HG02852 (cell line): Measurements from ENCODE around the gene SUPT5H.

ENCODE experiments used
- ATAC-seq: cut with Tn5 transposase; IDR thresholded peaks from one replicate; pipeline ENCODE4 v1.9.1; 2021; ENCODE audit warnings: mild to moderate bottlenecking, moderate library complexity; ENCODE audit not compliant: unreplicated experiment

SUPT5H gene

DNA sequence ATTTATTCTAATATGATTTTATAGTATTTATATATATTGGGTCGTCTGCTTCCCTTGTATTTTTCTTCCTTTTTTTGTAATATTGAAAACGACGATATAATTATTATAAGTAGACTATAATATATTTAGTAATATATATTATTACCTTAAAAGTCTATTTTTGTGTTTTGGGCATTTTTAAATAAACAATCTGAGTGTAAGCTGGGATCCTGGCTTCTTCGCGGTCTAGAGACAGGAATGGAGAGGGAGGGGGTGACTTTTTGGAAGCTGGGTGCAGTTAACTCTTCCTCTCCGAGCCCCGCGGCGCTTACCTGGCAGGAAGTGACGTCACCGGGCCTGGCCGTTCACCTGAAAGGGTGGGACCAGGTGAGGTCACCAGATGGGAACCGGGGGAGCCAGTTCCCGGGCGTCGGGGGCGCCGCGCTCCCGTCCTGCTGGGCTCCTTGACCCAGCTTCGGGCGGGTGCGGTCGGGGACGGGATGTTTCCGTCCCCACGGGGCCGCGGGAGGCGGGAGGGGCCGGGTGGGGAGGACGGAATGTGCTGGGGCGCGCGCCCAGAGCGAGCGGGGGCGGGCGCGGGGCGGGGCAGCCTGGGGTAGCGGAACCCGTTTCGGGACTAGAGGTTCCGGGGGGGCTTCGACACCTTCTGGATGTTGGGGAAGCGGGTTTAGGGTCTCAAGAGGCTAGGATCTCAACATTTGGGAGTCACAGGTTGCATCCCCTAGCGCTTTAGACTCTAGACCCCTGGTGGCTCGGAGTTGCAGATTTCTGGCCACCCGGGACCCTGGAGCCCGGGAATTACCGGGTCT, 36.0 kb upstream of the SUPT5H start:
- no peak for ATAC-seq

DNA sequence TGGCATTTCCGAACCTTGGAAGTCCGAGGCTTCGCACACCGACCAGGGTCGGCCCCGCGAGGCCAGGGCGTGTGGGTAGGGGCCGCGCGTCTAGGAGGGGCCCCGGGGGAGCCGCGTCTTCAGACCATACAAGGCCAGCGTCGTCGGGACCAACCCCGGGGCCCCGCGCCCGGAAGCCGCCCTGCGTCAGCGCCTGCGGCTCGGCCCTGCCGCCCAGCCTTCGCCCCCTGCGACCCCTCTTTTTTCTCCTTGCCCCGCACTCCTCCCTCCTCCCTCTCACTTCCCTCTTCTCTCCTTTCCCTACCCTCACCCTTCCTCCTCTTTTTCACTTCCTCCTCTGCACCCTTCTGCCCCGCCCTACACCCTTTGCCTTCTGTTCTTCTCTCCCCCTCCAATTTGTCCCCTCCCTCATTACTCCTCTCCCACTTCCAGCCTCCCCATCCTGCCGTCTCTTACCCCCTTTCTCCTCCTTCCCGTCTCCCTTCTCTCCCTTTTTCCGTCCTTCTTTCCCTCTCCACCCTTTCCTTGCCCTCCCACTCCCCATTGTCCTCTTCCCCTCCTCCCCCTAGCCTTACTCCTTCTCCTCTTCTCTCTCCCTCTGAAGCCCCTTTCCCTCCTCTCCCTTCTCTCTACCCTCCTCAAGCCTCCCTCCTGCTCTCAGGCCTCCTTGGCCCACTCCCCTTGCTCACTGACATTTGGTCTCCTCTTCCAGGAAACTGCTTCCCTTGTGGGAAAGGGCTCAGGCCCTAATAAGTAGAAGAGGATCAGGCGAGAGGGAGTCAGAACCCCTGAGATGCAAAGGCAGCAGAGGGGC, 35.2 kb upstream of the SUPT5H start:
- ATAC-seq = no peak

DNA sequence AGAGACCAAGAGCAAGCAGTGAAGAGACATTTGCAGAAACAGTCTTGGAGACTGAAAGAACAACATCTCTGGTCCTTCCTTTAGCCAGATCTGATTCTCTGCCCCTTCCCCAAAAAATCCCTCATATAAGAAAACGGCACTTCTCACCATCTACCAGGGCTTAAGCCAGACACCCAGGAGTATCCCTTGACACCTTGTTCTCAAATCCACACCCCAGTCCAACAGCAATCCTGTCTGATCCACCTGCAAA, 34.6 kb upstream of the SUPT5H start:
- no peak for ATAC-seq

DNA sequence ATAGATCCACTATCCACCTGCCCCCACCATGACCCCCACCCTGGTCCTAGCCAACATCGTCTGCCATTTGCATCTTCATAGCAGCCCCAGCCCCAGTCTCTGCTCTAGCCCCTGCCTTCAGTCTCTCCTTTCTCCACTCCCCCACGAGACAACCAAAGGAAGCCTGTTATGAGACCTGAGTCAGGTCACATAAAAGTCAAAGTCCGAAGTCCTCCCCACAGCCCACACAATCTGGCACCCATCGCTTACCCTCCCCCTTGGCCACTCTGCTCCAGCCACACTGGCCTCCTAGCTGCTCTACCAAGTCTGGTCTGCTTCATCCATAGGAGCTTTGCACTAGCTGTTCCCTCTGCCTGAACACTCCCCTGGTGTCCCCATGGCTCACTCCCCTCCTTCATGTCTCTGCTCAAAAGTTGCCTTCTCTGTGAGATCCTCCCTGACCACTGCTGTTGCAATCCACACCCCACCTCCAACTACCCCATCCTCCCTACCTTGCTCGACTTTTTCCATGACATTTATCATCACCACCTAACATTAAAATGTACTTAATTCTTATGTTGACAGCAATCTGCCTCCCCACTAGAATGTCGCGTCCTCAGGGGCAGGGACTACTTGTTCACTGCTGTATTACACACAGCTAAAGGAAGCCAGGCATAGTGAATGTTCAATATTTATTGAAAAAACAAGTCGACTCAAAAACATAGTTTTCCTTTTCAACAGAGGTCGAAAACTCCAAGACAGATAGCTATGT, 34.1 kb upstream of the SUPT5H start:
- no peak for ATAC-seq

DNA sequence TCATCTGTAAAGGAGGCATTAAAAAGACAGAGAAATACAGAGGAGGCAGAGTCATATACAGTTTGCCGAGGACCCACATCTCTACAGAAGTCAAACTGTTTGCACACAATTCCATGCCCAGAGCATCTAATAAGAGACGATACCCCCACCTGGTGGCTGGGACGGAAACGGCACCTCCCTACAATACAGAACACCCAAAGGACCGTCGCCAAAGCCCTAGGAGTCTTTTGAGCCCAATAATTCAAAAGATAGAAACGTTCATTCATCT, 33.6 kb upstream of the SUPT5H start:
- peak; percentile 22 for ATAC-seq

DNA sequence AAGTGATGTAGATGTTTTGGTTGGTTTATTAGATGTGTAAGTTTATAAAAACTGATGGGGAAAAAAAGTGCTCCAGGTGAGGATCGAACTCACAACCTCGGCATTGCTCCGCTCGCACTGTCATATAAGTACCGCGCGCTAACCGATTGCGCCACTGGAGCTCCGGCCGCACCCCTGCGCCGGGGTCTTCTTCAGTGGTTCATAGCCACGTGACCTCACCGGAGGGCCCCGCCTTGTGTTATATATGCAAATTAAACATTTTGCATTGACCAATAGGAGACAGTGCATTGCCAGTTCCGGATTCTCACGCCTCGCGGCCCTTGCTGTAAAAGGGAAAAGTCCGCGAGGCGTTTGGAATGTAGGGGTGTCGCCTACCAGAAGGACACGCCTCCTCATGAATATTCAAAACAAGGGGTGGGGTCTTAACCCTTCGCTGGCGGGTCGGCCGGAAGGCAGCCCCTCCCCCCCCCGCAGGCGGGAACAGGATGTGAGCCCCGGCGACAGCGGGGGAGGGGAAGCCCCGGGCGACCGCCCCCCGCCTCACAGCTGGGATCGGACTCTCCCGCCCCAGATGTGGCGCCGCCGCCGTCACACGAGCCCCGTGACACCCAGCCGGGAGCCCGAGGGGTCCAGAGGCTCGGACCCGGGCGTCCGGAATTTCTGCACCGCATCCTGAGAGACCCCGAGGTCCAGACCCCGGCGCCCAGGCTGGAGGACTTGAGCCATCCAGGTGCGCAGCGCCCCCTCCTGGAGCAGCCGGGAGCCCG, 33.1 kb upstream of the SUPT5H start, which contains the start of gene PLEKHG2:
Gene PLEKHG2 (plus strand): TSS at position 570 of the 767 bp plus-strand sequence. CDS start 1,418 bp downstream, outside the sequence.
- peak; percentile 51 for ATAC-seq

DNA sequence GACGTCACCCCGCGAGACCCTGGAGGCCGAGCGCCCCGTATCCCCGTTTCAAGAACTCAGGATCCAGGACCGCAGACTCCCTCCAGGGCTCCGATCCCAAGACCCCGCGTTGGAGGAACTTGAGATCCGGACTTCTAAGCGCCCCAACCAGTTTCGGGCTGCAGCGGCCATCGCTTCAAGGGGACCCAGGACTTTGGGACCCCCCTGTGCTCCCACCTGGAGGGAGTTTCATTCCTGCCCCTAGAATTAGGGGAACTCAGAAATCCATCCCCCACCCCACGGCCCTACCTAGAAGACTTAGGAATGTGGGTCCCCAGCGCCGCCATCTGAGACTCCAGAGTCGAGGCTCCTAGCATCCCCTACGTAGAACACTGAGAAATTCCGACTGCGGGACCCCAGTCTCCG, 32.5 kb upstream of the SUPT5H start:
- ATAC-seq = no peak

DNA sequence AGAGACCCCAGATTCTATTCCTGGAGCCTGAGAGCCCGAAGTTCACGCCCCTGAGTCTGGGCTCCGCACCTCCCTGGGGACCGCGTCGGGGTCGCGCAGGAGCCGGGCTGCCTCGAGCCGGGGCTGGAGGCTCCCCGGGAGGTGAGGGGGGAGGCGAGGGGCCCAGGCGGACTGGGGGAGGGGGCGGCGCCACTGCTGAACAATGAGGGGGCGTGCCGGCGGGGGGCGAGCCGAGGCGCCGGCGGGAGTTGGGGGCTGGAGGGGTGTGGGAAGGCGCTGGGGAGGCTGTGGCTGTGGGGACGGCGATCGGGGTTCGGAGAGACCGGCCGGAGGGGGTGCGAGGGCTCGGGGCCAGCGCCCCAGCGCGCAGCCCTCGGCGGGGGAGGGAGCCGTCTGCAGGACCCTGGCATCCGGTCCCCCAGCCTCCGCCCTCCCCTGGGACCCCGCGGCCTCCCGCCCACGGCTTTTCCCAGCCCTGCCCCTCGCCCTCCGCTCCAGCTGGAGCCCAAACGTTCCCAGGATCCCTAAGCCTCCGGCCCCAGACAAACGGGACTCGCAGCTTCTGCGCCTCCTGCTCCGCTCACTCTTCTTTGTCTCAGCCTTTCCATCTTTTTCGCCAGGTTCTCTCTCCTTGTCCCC, 32.0 kb upstream of the SUPT5H start:
- no peak for ATAC-seq

DNA sequence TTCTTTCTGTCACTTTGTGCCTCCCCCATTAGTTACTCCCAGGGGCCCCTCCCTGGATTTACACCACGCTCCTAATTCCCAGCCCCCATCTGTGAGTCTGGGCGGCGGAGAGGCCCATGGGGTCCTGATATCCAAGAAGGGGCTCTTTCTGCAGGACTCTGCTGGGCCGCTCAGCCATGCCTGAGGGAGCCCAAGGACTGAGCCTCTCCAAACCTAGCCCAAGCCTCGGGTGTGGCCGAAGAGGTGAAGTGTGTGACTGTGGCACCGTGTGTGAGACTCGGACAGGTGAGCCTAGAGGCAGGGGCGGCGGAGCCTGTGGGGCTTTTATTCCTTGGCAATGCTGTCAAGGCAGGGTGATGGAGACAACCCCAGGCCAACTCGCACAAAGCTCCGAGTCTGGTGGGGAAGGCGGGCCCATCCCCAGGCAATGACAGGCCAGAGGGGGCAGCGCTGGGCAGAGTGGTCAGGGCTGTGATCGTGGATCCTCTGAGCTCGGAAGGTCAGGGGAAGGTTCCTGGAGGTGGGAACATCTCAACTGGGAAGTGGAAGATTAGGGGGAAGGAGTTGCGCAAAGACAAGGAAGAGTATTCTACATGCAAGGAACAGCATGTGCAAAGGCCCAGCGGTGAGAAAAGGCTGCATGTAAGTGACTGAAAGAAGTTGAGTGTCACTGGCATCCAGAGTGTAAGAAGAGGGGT, 31.3 kb upstream of the SUPT5H start:
- no peak for ATAC-seq

DNA sequence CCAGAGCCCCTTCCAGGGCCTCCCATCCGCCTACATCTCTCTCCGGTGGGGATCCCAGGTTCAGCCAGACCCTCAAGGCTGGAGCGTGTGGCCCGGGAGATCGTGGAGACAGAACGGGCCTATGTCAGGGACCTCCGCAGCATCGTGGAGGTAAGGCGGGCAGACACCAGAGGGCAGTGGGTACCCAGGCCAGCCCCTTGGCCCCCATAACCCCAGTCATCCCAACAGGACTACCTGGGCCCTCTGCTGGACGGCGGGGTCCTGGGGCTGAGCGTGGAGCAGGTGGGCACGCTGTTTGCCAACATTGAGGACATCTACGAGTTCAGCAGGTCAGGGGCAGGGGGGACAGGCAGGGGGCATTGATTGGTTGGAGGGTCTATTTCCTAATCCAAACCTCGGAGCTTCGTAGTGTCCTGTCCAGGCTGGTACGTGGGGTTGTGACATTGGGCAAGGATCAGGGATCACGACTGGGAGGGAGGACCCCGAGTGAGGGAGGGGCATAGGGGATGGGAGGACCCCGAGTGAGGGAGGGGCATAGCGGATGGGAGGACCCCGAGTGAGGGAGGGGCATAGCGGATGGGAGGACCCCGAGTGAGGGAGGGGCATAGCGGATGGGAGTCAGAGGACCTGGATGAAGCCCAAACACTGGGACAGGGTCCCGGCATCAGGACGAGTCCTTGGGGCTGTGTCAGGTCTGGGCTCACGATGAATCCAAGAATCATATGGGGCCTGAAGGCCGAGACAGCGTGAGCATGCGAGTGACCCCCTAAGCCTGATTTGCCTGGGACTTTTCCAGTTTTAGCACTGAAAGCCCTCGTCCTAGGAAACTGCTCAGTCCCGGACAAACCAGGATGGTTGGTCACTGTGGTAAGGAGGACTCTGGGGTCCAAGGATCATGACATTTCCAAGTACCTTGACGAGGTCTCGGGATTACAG, 30.0 kb upstream of the SUPT5H start:
- no peak for ATAC-seq

DNA sequence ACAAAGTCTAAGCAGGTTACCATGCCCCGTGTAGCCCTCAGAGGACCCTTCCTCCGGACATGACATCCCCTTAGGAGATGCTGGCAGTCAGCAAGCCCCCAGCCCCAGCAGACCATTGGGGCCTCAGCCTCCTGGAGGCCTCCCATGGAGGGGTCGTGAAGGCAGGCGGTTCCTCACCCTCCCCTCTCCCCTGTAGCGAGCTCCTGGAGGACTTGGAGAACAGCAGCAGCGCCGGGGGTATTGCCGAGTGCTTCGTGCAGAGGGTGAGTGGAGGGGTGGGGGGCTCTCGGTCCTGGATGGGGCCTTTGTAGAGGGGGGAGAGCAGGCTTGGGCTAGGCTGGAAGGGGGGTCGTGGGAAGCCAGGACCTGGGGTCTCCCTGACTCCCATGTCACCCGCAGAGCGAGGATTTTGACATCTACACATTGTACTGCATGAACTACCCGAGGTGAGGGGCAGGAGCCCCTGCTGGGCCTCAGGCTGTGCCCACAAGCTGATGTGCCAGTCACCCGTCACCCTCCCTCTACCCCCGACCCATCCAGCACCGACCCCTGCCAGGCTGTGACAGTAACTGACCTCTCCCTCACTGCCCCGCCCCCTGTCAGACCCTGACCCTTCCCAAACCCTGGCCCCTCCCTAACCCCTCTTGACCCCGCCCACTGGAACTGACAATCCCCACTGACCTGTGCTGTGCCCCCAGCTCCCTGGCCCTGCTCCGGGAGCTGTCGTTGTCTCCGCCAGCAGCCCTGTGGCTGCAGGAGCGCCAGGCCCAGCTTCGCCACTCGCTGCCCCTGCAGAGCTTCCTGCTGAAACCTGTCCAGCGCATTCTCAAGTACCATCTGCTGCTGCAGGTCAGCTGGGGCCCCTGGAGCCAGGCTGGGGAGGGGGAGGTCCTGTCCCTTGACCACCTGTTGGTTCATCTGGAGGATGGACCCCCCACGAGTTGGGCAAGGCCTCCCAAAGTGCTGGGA, 28.9 kb upstream of the SUPT5H start:
- ATAC-seq = no peak

DNA sequence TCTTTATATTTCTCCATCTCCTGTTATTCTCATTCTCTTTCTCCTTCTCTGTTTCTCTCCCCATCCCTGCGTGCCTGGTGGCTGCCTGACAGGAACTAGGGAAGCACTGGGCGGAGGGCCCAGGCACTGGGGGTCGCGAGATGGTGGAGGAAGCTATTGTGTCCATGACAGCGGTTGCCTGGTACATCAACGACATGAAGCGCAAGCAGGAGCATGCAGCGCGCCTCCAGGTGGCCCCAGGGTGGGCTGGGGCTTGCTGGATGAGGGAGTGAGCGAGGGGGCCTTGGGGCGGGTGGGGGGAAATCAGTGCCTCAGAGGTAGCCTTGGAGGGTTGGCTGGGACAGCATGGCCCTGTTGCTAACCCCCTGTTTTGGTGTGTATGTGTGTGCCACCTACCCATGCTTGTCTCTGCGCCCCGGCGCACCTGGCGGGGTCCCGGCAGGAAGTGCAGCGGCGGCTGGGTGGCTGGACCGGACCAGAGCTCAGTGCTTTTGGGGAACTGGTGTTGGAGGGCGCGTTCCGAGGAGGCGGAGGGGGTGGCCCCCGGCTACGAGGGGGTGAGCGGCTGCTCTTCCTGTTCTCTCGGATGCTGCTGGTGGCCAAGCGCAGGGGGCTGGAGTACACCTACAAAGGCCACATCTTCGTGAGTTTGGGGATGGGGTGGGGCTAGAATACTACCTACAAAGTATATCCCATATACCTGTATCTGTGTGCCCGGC, 27.8 kb upstream of the SUPT5H start:
- no peak for ATAC-seq

DNA sequence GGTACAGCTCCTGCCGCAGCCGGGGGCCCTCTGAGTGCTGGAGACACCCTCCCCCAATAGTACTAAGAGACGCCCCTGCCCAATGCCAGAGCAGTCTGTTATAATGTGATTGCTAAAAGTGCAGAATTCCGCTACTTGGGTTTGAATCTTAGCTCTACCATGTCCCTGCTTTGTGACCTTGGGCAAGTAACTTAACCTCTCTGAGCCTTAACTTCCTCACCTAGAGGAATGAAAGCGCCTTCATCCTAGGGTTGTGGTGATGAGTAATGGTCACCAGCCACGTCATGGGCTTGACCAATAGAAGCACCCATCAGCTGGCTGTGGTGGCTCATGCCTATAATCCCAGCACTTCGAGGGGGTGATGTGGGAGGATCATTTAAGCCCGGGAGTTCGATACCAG, 26.4 kb upstream of the SUPT5H start:
- no peak for ATAC-seq

DNA sequence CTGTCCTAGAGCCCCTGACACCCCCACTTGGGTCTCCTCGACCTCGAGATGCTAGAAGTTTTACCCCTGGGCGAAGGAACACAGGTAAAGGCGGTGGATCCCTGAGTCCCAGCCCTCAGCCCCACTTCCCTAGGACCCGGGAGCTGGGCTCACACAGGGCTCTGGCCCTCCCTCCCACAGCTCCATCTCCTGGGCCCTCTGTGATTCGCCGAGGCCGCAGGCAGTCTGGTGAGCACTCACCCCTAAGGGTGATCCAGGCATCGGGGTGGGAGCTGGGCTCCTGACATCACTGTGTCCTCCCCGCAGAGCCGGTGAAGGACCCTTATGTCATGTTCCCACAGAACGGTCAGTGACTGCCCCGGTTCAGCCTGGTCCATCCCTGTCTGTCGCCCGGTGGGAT, 24.6 kb upstream of the SUPT5H start:
- ATAC-seq = no peak

DNA sequence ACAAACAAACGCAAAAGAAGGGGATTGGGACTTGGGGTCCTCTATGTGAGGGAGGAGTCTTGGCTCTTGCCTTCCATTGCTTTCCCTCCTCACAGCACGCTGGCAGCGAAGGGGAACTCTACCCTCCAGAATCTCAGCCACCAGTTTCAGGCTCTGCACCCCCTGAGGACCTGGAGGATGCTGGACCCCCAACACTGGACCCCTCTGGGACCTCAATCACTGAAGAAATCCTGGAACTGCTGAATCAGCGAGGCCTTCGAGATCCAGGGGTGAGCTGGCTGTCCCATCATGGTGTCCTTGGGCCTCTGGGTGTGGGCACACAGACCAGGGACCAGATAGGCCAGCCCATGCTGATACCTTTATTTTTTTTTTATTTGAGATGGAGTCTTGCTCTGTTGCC, 23.4 kb upstream of the SUPT5H start:
- ATAC-seq = no peak

DNA sequence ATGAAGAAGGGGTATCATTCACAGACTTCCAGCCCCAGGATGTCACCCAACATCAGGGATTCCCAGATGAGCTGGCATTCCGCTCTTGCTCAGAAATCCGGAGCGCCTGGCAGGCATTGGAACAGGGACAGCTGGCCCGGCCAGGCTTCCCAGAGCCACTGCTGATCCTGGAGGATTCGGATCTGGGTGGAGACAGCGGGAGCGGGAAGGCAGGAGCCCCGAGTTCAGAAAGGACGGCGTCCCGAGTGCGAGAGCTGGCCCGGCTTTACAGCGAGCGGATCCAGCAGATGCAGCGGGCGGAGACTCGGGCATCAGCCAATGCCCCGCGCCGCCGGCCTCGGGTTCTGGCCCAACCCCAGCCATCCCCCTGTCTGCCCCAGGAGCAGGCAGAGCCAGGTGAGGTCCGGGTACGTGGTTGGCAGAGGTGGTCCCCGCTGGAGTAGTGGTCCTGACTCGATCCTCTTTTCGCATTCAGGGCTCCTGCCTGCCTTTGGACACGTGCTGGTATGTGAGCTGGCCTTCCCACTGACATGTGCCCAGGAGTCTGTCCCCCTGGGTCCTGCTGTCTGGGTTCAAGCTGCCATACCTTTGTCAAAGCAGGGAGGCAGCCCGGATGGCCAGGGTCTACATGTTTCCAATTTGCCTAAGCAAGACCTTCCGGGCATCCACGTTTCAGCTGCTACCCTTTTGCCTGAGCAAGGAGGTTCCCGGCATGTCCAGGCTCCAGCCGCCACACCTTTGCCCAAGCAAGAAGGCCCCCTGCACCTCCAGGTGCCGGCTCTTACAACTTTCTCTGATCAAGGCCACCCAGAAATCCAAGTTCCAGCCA, 21.9 kb upstream of the SUPT5H start:
- no peak for ATAC-seq
